Osteoblast (primary cell): ENCODE measurements around the gene STK35. TPM values are rescaled to one million over a fixed set of nuclear protein-coding genes. Genes with fewer than 3 reads are reported as not detected.

Experiments used
- DNase-seq: peaks from one replicate; pipeline ENCODE4 v3.0.0; 2011; ENCODE audit warnings: low spot score, mixed read lengths; ENCODE audit not compliant: insufficient read length; ENCODE audit errors: missing footprints
- H2AFZ ChIP-seq: 2 replicates; pipeline ENCODE4 v1.6.0; 2011; ENCODE audit warnings: mild to moderate bottlenecking, low read length
- H3K27ac ChIP-seq: 2 replicates; pipeline ENCODE4 v1.5.1; 2011; ENCODE audit warnings: mild to moderate bottlenecking, low read depth, low read length, moderate library complexity
- H3K27me3 ChIP-seq: 2 replicates; pipeline ENCODE4 v1.6.0; 2012; ENCODE audit warnings: mild to moderate bottlenecking, control low read depth, inconsistent platforms, low read length, moderate library complexity; ENCODE audit not compliant: insufficient read depth
- H3K36me3 ChIP-seq: 2 replicates; pipeline ENCODE4 v1.5.1; 2011; ENCODE audit warnings: mild to moderate bottlenecking, low read length, control low read depth, moderate library complexity; ENCODE audit not compliant: insufficient read depth
- H3K4me1 ChIP-seq: 2 replicates; pipeline ENCODE4 v1.5.1; 2011; ENCODE audit warnings: mild to moderate bottlenecking, low read length, control low read depth, moderate library complexity; ENCODE audit not compliant: insufficient read depth
- H3K4me2 ChIP-seq: 2 replicates; pipeline ENCODE4 v1.6.0; 2011; ENCODE audit warnings: mild to moderate bottlenecking, low read length; ENCODE audit not compliant: insufficient read depth
- H3K4me3 ChIP-seq: fragments of 200-600 bp; sonication (generic); 3 replicates; pipeline ENCODE4 v1.5.1; 2012; ENCODE audit warnings: mild to moderate bottlenecking, low read length, inconsistent platforms; ENCODE audit not compliant: insufficient read depth
- H3K79me2 ChIP-seq: 2 replicates; pipeline ENCODE4 v1.6.0; 2012; ENCODE audit warnings: mild to moderate bottlenecking, low read length, control low read depth, inconsistent platforms; ENCODE audit not compliant: insufficient read depth
- H3K9me3 ChIP-seq: 2 replicates; pipeline ENCODE4 v1.5.1; 2011; ENCODE audit warnings: low read depth, low read length, control low read depth
- H4K20me1 ChIP-seq: 2 replicates; pipeline ENCODE4 v1.6.0; 2012; ENCODE audit warnings: mild to moderate bottlenecking, low read length, control low read depth; ENCODE audit not compliant: insufficient read depth
- total RNA-seq: library from RNA; depleted of rRNA; stranded (reverse); fragments of >200 nt; gene quantifications from 2 replicates; pipeline ENCODE4 v1.2.3, GENCODE V29; 2012
- TF ChIP-seq, protein P1 (sequence below): IDR thresholded peaks from 2 replicates; pipeline ENCODE4 v1.5.1; 2011; ENCODE audit warnings: mild to moderate bottlenecking, low read depth, low read length, moderate library complexity; ENCODE audit errors: extremely low read depth

The STK35 gene
- total RNA-seq, 1 donor: 21.4 TPM

GRCh38 chr20:2123720-2124119 lies 22.1 kb downstream of the STK35 start:
- H3K79me2 ChIP-seq: peaks cover 99% of the 10 kb centered on the region
- no peak for DNase-seq
- peaks cover 77% of the 10 kb centered on the region for H4K20me1 ChIP-seq
- peaks cover 1% of the 10 kb centered on the region for H3K36me3 ChIP-seq
- H3K4me3 ChIP-seq: no peak overlapping the region
- H3K4me1 ChIP-seq: peaks cover 5% of the 10 kb centered on the region
- H2AFZ ChIP-seq: no peak overlapping the region
- TF ChIP-seq, protein P1, sequence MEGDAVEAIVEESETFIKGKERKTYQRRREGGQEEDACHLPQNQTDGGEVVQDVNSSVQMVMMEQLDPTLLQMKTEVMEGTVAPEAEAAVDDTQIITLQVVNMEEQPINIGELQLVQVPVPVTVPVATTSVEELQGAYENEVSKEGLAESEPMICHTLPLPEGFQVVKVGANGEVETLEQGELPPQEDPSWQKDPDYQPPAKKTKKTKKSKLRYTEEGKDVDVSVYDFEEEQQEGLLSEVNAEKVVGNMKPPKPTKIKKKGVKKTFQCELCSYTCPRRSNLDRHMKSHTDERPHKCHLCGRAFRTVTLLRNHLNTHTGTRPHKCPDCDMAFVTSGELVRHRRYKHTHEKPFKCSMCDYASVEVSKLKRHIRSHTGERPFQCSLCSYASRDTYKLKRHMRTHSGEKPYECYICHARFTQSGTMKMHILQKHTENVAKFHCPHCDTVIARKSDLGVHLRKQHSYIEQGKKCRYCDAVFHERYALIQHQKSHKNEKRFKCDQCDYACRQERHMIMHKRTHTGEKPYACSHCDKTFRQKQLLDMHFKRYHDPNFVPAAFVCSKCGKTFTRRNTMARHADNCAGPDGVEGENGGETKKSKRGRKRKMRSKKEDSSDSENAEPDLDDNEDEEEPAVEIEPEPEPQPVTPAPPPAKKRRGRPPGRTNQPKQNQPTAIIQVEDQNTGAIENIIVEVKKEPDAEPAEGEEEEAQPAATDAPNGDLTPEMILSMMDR: no peak
- no peaks in the 10 kb centered on the region for H3K9me3 ChIP-seq
- no peak overlapping the region for H3K4me2 ChIP-seq
- H3K27ac ChIP-seq: no peak overlapping the region
- H3K27me3 ChIP-seq: no peaks in the 10 kb centered on the region

DNA sequence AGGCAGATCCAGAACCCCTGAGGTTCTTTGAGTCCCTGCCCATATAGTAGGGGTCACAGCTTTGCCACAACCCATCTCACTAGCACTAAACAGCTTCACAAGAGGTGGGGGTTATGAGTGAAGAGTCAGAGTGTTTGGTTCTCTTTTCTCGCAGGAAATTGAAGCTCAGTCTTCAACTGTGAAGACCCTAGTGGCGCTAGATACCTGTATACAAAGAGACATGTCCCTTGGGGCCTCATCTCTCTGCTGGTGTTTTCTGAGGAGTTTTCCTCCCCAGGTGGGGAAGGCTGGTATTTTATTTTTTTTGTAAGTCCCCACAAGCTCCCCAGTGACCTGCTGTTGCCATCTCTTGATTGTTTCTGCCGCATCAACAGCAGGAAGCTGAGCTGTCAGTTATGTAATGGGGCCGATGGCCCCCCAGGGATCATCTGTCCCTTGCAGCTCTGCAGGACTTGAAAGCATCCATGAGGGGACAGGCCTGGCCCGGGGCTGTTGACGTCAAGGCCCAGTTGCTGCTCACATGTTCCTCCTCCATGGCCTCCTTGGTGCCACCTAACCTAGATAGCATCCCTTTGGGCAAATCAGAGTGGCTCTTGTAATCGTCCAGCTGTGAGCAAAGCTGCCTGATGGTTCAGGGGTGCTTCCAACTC lies 23.1 kb downstream of the STK35 start:
- Histone ChIP-seq H3K27ac (no peak overlapping the region), H3K27me3 (no peaks in the 10 kb centered on the region), H3K79me2 (peaks cover 99% of the 10 kb centered on the region), H3K36me3 (no peaks in the 10 kb centered on the region), H3K4me2 (no peak overlapping the region), H3K4me1 (peaks cover 8% of the 10 kb centered on the region), H3K9me3 (no peaks in the 10 kb centered on the region), H3K4me3 (no peak overlapping the region), H2AFZ (no peak overlapping the region), H4K20me1 (peaks cover 68% of the 10 kb centered on the region)
- TF ChIP-seq, protein P1: no peak
- DNase-seq: no peak

- Histone ChIP-seq H3K4me1 (peaks cover 17% of the 10 kb centered on the region), H3K79me2 (peaks cover 99% of the 10 kb centered on the region), H4K20me1 (peaks cover 70% of the 10 kb centered on the region), H2AFZ (no peak overlapping the region), H3K9me3 (no peaks in the 10 kb centered on the region), H3K4me3 (no peak overlapping the region), H3K27me3 (no peaks in the 10 kb centered on the region), H3K27ac (no peak overlapping the region), H3K36me3 (no peaks in the 10 kb centered on the region), H3K4me2 (no peak overlapping the region)
- TF ChIP-seq, protein P1: no peak
- no peak for DNase-seq
Observed at GRCh38 chr20:2125474-2126112, 24.0 kb downstream of the STK35 start.

DNA sequence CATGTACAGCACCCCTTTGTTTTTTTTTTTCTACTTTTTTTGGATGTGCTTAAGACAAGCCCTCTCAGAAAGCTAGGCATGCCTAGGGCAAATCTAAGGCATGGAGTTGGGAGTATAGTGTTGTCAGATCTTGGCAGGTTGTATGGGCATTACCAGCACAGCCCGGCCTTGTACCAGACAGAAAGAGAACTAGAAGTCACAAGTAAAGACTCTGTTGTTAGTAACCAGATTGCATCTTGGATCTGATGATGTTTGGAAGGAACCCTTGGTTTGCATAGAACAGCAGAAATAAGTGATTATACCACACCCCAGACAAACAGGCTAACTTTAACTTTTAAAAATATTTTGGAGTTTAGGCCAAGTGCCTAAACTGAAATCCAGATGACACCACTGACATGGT lies 25.6 kb downstream of the STK35 start:
- Histone ChIP-seq H3K9me3 (no peaks in the 10 kb centered on the region), H3K27me3 (no peaks in the 10 kb centered on the region), H4K20me1 (peaks cover 66% of the 10 kb centered on the region), H3K27ac (no peak overlapping the region), H3K4me1 (peaks cover 33% of the 10 kb centered on the region), H3K4me3 (no peak overlapping the region), H3K36me3 (no peaks in the 10 kb centered on the region), H2AFZ (no peak overlapping the region), H3K4me2 (no peak overlapping the region), H3K79me2 (peaks cover 93% of the 10 kb centered on the region)
- TF ChIP-seq, protein P1: no peak
- no peak for DNase-seq
